HG02943 (cell line): ENCODE results near the gene ACBD4.

Source experiments
- ATAC-seq: cut with Tn5 transposase; IDR thresholded peaks from one replicate; pipeline ENCODE4 v1.9.1; 2021; ENCODE audit warnings: mild to moderate bottlenecking, low read depth, moderate library complexity; ENCODE audit not compliant: unreplicated experiment

ACBD4 gene

DNA sequence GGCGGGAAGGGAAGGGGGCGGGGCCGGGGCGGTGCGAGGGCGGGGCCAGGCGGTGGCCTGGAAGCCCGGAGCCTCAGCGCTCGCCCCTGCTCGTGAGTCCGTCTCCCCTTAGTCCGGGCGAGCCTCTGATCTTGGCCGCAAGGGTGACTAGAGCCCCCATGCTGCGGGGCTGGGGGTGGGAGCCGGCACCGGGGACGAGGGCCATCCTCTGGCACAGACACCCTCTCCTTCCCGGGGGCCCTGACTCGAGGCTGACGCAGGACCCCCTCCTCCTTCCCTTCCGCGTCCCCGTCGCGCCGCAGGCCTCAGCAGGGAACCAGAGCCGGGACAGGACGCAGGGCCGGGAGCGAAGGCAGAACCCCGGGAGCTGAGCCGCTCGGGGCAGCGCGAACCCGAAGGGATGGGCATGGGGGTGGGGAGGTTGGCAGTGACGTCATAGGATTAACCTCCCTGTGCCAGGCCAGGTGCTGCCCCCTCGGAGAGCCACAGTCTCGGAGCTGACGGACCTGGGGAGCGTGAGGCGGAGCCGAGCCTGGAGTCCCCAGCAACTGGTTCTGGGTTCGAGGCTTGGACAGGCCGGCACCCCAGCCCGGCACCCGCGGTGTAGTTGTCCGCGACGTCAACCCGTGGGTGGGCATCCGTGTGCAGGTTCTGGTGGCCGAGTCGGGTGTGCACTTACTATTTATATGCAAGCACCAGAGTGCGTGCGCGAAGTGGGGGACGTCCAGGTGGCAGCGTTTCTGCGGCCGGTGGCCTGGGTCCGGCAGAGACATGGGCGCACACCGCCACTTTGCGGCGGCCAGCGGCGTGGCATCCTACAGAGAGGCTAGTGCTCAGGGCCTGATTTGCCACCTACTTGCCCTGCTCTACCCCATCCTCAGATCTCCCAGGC lies 2.7 kb upstream of the ACBD4 start:
- no peak for ATAC-seq

DNA sequence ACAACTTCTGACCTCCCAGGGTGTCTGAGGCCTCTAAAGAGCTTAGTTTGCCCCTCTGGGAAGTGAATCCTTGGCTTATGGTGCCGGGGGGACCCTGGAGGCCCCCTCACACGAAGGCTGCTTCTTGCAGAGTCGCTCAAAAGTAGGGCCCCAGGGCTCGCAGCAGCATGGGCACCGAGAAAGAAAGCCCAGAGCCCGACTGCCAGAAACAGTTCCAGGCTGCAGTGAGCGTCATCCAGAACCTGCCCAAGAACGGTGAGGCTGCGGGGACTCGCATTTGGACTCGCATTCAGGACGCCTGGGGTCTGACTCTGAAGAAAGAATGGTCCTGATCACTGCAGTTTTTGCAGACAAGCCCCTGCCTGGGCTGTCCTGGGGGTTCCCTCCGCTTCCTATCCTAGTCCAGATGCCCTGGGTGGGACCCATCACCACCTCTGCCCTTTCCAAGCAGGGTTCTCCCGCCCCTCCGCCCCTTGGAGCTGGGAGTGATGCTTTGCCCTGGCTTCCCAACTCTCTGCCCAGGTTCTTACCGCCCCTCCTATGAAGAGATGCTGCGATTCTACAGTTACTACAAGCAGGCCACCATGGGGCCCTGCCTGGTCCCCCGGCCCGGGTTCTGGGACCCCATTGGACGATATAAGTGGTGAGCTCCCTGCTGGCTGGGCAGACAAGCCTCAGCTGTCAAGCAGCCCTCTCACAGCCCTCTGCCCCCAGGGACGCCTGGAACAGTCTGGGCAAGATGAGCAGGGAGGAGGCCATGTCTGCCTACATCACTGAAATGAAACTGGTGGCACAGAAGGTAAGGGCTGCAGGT lies 698 bp downstream of the ACBD4 start:
- ATAC-seq = no peak

DNA sequence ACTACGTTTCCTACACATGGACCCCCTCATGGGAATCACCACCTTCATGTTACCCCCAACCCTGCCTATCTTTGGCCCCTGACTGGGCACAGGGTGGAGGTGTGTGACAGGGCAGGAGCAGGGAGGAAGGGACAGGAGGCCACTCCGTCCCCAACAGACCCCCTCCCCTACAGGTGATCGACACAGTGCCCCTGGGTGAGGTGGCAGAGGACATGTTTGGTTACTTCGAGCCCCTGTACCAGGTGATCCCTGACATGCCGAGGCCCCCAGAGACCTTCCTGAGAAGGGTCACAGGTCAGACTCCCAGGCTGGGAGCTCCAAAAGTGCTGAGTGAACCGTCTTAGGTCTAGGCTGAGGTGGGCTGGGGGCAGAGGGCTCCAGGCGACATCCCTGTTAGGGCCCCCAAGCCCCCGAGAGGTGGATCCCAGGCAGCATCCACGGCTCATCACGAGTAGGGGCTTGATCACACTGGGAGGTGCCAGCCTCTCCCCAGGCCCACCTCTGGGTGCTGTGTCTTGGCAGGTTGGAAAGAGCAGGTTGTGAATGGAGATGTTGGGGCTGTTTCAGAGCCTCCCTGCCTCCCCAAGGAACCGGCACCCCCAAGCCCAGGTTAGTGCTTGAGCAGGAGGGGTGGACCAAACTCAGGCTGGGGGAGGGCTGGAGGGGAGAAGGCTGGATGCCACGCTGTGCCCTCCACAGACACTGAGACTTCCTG lies 1.5 kb downstream of the ACBD4 start:
- no peak for ATAC-seq

DNA sequence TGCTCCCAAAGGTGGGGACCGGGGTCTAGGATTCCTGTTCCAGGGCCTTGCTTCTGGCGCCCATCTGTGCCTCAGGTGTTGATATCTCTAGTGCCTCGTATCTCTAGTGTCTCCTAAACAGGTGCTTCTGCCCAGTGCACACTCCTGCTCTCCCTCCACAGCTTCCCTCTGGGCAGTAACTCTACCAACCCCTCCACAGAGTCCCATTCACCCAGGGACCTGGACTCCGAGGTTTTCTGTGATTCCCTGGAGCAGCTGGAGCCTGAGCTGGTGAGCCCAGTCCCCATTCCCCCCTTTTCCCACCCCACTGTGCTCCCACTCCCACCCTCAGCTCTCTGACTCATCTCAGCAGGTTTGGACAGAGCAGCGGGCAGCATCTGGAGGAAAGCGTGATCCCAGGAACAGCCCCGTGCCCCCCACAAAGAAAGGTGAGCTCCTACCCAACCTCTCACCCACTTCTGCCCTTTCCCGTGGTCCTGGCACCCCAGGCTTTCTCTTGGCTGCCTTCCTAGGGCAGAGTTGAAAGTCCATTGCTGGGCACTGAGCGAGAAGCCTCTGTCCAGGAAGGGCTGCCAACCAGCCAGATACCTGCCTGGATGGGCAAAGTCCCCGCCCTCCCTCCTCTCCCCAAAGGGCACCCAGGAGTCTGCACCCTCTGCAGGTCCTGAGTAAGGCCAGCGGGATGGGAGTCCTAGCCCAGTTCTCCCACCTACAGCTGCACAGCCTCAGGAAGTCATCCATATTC lies 2.2 kb downstream of the ACBD4 start:
- no peak for ATAC-seq

DNA sequence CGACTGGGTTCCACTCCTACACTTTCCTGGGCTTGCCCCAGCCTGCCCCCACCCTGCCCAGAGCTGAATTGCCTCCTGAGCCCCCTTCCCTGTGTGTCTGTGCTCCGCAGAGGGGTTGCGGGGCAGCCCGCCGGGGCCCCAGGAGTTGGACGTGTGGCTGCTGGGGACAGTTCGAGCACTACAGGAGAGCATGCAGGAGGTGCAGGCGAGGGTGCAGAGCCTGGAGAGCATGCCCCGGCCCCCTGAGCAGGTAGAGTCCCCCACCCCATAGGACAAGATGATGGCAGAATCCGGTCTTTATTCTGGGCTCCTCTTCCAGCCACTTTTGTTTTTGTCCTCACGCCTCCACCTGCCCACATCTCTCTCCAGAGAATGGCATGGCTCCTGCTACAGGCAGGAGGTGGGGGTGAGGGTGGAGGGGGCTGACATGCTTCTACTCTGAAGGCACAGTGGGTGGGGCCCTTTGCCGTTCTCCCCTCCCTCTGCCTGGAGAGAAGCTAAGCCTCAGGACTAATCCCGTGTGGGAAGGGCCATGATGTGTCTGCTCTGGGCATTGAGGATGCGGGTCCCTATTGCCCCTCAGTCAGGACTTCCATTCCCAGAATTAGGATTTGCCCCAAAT lies 3.5 kb downstream of the ACBD4 start:
- no peak for ATAC-seq

DNA sequence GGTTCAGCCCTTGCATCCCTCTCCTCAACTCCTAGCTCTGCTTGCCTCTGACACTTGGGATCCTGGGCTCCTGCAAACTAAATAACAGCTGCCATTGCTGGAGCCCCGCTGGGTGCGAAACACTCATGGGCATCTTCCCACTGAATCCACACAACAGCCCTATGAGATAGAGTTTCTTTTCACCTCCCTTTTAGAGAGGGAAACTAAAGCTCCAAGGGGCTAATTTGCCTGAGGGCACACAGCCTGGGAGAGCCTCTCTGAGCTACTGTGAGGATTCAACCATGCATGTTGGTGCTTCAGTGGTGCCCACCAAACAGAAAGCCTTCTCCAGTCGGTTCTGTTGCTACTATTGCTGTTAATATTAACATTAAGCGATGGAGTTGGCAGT lies 4.0 kb downstream of the ACBD4 start:
- ATAC-seq = no peak

DNA sequence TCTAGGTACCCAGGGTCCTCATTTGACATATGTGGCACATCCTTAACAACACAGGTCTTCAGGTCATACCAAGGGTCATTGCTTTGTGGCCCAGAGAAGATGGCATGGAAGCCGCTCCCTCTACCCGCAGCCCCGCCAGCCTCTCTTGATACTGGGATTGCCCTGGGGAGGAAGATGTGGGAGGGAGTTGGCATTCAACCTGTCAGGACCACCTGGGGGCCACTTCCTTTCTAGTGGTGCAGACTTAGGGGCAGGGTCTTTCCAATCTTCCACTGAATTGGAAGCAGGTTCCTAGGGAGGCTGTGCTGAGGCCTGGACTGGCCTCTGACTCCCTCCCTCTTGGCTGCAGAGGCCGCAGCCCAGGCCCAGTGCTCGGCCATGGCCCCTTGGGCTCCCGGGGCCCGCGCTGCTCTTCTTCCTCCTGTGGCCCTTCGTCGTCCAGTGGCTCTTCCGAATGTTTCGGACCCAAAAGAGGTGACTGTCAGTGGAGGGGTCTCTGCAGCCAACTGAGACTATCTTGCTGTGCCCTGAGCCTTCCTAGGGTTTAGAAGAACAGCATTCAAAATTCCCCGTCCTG lies 7.7 kb downstream of the ACBD4 start:
- ATAC-seq = no peak

DNA sequence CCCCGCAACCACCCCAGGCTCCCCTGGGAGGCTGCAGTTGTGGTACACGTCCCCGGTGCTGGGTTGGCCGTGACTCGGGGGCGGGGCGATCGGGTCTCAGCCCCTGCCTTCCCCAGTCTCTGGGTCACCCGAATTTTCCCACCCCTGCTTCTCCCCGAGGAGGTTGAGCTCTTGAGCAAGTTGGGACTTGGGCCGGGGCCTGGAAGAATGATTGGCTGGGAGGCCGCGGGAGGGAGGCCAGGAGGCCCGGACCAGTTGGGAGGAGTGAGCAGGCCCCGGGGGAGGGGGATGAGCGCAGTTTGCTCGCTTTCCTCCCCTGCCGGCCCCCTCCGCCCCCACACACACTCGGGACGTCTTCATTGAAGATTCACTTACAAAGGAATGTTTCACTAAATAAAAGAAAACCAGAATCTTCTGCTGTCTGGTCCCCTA lies 8.3 kb downstream of the ACBD4 start:
- ATAC-seq = no peak

DNA sequence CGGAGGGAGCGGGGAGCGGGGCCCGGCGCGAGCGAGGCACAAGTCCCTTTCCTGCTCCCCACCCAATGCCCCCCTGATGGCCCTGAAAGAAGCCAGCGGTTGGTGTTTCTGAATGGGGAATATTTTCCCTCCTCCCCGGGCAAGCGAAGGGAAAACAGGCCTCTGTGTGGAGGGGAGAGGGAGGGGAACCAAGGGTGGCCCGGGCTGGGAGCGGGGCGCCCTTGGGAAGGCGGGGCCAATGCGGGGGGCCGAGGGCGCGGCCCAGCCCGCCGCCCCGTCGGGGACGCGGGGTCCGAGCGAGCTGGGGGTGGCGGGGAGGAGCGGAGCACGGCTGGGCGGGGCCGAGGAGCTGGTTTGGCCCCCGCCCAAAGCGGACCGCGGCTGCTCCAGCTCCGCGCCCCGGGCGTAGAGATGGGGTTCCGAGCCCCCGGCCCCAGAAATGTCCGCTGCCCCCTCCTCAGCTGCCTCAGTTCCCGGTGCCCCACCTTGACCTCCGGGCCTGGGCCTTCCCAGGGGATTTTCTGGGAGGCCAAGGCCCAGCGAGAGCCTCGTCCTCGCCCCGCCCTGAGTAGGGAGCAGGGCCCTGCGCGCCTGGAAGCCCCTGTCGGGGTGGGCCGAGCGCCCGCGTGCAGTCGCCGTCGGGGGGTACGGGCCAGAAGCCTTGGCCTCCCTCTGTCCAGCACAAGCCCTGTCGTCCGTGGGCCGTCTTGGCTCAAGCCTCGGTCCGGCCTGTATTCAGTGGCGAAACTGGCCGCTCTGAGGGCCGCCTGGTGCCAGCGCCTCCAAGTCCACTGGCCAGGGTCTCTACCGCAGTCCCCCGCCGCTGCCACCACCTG lies 8.9 kb downstream of the ACBD4 start:
- no peak for ATAC-seq

DNA sequence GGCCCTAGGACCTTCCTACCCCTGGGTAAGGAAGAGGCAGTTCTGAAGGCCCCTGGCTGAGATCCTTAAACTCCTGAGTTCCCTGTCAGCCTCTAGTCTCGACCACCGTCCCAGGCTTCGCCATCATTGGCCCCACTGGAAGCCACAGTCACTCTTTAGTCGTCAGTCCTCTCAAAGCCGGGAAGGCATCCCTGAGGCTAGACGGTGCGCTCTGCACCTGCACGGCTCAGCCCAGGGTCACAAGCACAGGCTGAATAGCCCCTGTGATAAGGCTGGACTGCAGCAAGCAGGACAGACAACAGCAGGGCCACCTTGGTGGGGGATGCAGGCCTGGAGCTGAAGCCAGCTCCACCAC lies 9.5 kb downstream of the ACBD4 start:
- no peak for ATAC-seq

DNA sequence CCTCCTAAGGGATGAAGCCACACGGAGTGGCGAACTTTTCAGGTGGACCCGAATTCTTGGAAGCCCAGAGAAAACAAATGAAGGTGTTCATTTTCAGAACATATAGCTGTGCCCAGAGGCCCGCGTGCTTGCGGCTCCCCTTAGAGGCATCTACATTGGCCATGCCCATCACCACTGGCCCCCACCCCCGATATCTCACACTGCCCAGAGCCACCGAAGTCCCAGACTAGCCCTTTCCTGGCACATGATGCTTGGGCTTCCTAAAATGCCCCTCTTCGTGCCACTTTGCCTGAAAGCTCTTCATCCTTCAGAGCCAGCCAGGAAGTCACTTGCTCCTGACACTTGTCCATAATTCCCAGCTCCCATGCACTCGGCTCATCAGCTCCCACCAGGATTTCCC lies 10.7 kb downstream of the ACBD4 start:
- ATAC-seq = no peak

DNA sequence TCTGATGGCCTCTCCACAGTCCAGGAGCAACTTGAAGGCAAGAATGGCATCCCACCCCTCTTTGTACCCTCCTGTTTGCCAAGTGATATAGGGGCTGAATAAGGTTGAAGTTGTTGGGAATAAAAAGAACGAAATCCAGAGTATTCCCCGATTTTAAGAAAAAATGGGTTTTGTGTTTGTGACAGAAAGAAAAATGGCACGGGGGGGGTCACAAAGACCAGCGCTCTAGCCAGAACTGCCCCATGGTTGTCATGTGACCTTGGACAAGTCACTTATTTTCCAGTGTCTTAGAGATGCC lies 11.1 kb downstream of the ACBD4 start:
- ATAC-seq = no peak

DNA sequence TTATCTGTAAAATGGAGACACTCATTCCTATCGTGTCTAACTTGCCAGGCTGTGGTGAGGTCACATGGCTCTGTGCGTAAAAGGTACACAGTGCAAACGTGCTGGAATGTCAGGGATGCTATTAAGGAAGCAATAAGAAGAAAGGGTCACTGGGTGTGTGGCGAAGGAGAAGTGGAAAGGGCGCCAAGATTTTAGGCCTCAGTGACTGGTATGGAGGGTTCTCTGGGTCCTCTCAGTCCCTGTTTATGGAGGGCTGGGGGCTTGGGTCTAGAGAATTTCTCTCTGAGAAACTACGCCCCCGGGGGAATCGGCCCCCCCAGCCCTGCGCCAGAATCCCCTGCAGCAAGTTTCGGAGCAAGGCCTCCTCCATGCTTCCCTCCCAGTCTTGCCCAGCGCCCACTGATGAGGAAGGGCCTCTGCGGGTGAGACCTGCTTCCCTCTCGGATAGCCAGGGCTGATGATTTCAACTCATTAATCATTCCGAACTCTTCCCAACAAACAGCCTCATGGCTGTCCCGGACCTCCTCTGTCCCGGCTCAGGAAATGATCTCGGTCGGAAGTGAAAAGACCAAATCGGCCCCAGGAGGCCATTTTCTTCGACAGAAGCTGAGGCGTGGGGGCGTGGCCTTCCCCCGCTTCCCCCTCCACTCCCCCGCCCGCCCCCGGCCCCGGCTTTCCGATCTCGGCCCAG lies 11.5 kb downstream of the ACBD4 start:
- ATAC-seq = peak; percentile 2

DNA sequence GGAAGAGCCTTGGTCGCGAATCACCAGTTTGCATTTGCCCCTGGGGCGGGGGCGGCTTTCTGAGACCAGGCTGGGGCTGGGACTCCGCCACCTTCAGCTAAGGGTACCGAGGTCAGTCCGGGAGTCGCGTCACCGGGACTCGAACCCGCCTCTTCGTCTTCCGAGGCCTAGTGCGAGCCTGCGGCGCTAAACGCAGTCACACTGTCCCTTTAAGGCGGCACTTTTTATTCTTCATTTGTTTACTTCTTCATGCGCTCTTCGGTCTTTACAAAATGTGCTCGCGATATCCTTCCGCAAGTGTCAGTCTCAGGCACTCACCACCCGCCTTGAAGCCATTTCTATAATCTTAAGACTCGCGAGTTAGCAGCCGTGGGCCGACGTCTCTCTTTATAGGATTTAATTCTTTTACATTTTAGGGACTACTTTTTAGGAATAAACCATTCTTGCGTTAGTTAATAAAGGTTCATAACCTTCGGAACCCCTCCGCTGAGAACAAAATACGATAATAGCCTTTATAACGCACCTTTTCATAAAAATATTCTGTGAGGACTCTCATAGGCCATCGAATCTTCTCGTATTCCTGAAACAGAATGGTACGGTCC lies 12.2 kb downstream of the ACBD4 start:
- peak; percentile 29 for ATAC-seq

DNA sequence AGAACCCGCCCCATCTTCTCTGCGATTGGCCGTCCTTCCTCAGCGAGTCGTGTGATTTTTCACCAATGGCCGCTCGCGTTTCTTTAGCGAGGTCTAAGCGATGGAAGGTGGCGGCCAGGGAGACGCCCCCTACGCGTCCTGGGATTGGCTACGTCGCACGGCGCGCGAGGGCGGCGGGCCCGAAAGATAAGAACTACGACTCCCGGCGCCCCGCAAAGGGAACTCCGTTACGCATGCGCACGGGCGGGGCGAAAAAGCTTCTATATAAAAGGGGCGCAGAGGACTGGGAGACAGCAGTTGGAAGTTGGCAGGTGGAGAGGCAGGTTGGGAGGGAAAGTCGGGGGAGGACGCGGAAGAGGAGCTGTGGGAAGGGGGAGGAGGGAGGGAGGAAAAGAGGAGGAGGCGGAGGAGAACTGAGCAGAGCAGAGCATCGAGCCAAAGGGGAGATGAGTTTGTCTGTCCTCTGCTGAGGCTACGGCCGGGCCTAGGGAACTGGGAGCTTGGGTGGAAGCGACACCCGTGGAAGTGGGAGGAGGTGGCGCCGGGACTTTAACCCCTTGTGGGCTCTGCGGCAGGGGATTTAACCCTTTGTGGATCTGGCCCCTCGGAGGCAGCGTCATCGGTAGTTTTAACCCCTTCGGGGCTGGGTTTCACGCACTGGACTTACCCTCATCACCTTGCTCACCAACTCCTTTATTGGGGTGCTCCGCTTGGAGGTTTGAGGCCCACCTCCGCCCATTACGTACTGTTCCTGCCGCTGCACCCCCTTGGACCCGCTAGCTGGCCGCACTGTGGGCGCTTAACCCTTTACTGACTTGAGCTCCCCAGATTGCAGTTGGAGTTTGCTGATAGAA lies 12.9 kb downstream of the ACBD4 start, which contains the start of gene HEXIM1:
Gene HEXIM1 (plus strand): TSS at position 293 of the 854 bp plus-strand sequence. CDS start 716 bp downstream, outside the sequence.
- ATAC-seq = peak; percentile 67

DNA sequence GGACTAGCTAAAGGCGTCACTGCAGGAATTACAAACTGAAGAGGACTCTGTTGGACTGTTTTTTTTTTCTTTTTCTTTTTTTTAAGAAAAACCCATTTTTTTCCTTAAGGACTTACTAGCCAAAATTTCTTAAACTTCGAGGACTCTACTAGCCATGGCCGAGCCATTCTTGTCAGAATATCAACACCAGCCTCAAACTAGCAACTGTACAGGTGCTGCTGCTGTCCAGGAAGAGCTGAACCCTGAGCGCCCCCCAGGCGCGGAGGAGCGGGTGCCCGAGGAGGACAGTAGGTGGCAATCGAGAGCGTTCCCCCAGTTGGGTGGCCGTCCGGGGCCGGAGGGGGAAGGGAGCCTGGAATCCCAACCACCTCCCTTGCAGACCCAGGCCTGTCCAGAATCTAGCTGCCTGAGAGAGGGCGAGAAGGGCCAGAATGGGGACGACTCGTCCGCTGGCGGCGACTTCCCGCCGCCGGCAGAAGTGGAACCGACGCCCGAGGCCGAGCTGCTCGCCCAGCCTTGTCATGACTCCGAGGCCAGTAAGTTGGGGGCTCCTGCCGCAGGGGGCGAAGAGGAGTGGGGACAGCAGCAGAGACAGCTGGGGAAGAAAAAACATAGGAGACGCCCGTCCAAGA lies 13.7 kb downstream of the ACBD4 start:
- no peak for ATAC-seq
